H1 (cell line): ENCODE results near the gene CSF1. TPM values are rescaled to one million over a fixed set of nuclear protein-coding genes. Genes with fewer than 3 reads are reported as not detected.

Source experiments
- CTCF ChIA-PET: fragments of 300-600 bp; sonication (Branson Sonifier 250); formaldehyde crosslinking; loops from one replicate; lab custom pipeline; 2021; ENCODE audit not compliant: partially characterized antibody; lab: Charles Lee
- POLR2A ChIA-PET: fragments of 300-600 bp; sonication (Branson Sonifier 250); formaldehyde crosslinking; loops from one replicate; lab custom pipeline; 2021; ENCODE audit warnings: inconsistent platforms; ENCODE audit not compliant: partially characterized antibody; lab: Charles Lee
- DNase-seq, 2 experiments: peaks; one replicate each; pipeline versions ENCODE4 v3.0.0 to v3.0.0-alpha.2; 2010 to 2022; ENCODE audit warnings: low spot score in 2 of 2, low read depth in 1 of 2, mixed read lengths in 1 of 2
- FAIRE-seq: peaks from 2 replicates; lab custom pipeline; 2011; peaks lifted over from hg19 to GRCh38; lab: Jason Lieb, UNC
- H2AFZ ChIP-seq: 2 replicates; pipeline ENCODE4 v1.8.1; 2012; ENCODE audit warnings: low read length, inconsistent platforms
- H2AK5ac ChIP-seq: 2 replicates; pipeline ENCODE4 v1.6.1; 2013; ENCODE audit warnings: low read depth, low read length
- H2BK120ac ChIP-seq: replicated peaks from 2 replicates; pipeline ENCODE3; 2013; ENCODE audit warnings: low read depth, low read length, inconsistent platforms
- H2BK12ac ChIP-seq: 2 replicates; pipeline ENCODE4 v1.6.1; 2013; ENCODE audit warnings: low read depth, low read length
- H2BK15ac ChIP-seq: 2 replicates; pipeline ENCODE4 v1.6.1; 2013; ENCODE audit warnings: low read length
- H2BK20ac ChIP-seq: 2 replicates; pipeline ENCODE4 v1.6.1; 2013; ENCODE audit warnings: low read length
- H2BK5ac ChIP-seq: 2 replicates; pipeline ENCODE4 v1.6.1; 2013; ENCODE audit warnings: low read depth, low read length
- H3K14ac ChIP-seq: 2 replicates; pipeline ENCODE4 v1.6.1; 2013; ENCODE audit warnings: inconsistent platforms; ENCODE audit not compliant: insufficient read length
- H3K18ac ChIP-seq: 2 replicates; pipeline ENCODE4 v1.6.1; 2013; ENCODE audit warnings: low read length; ENCODE audit errors: extremely low read depth
- H3K23ac ChIP-seq: 2 replicates; pipeline ENCODE4 v1.6.1; 2013; ENCODE audit warnings: inconsistent platforms; ENCODE audit not compliant: insufficient read length
- H3K23me2 ChIP-seq: 2 replicates; pipeline ENCODE4 v1.6.1; 2013; ENCODE audit warnings: low read depth, low read length
- H3K27ac ChIP-seq: 2 replicates; pipeline ENCODE4 v1.6.1; 2011; ENCODE audit warnings: low read depth, low read length, inconsistent platforms
- H3K27me3 ChIP-seq, 4 experiments: replicated peaks in 1 of 4; 1 replicate in 1 of 4; 2 replicates in 3 of 4; pipeline versions ENCODE4 v1.6.1 to v1.8.1; 2011 to 2013; ENCODE audit warnings: low read length in 3 of 4, mild to moderate bottlenecking in 3 of 4, inconsistent platforms in 2 of 4, mixed read lengths in 2 of 4, moderate library complexity in 1 of 4; ENCODE audit not compliant: control insufficient read depth in 3 of 4, insufficient read depth in 3 of 4; ENCODE audit errors: extremely low read depth in 1 of 4
- H3K36me3 ChIP-seq, 4 experiments: 2 replicates each; pipeline versions ENCODE4 v1.6.1 to v1.8.1; 2011 to 2013; ENCODE audit warnings: mild to moderate bottlenecking in 4 of 4, low read length in 3 of 4, moderate library complexity in 2 of 4, control low read depth in 1 of 4, inconsistent platforms in 1 of 4; ENCODE audit not compliant: insufficient read depth in 4 of 4, control insufficient read depth in 2 of 4
- H3K4ac ChIP-seq: replicated peaks from 2 replicates; pipeline ENCODE3; 2013; ENCODE audit warnings: low read length, low read depth, mixed read lengths, inconsistent platforms; ENCODE audit not compliant: insufficient read length
- H3K4me1 ChIP-seq, 4 experiments: replicated peaks in 1 of 4; 1 replicate in 1 of 4; 2 replicates in 3 of 4; pipeline versions ENCODE4 v1.6.1 to v1.8.1; 2011 to 2013; ENCODE audit warnings: low read length in 3 of 4, inconsistent platforms in 2 of 4, mixed read lengths in 1 of 4; ENCODE audit not compliant: insufficient read depth in 4 of 4, control insufficient read depth in 3 of 4
- H3K4me2 ChIP-seq, 2 experiments: 2 replicates each; pipeline versions ENCODE4 v1.6.1 to v1.8.1; 2011 to 2013; ENCODE audit warnings: low read depth in 2 of 2, low read length in 2 of 2, control low read depth in 1 of 2, inconsistent platforms in 1 of 2, mild to moderate bottlenecking in 1 of 2; ENCODE audit not compliant: insufficient read depth in 1 of 2
- H3K4me3 ChIP-seq, 4 experiments: fragments of 200-600, 300-600 bp in 1 of 4; sonication (generic), shearing (Covaris generic), sonication (Bioruptor Twin) in 1 of 4; 2 replicates each; pipeline versions ENCODE4 v1.5.1 to v1.8.1; 2011 to 2016; ENCODE audit warnings: low read length in 4 of 4, low read depth in 3 of 4, control low read depth in 2 of 4, inconsistent platforms in 2 of 4, mild to moderate bottlenecking in 2 of 4, mixed read lengths in 1 of 4, moderate library complexity in 1 of 4; ENCODE audit not compliant: insufficient read depth in 2 of 4; ENCODE audit errors: extremely low read depth in 1 of 4
- H3K56ac ChIP-seq: replicated peaks from 2 replicates; pipeline ENCODE3; 2013; ENCODE audit warnings: low read depth, mild to moderate bottlenecking, mixed read lengths, low read length, inconsistent platforms; ENCODE audit not compliant: insufficient read length
- H3K79me1 ChIP-seq: 2 replicates; pipeline ENCODE4 v1.6.1; 2013; ENCODE audit warnings: low read depth, low read length, control low read depth
- H3K79me2 ChIP-seq, 2 experiments: 2 replicates each; pipeline versions ENCODE4 v1.6.1 to v1.8.1; 2012 to 2013; ENCODE audit warnings: low read length in 2 of 2, mild to moderate bottlenecking in 2 of 2, inconsistent platforms in 1 of 2; ENCODE audit not compliant: insufficient read depth in 2 of 2, control insufficient read depth in 1 of 2
- H3K9ac ChIP-seq, 4 experiments: replicated peaks in 1 of 4; 1 replicate in 1 of 4; 2 replicates in 3 of 4; pipeline versions ENCODE4 v1.6.1 to v1.8.1; 2011 to 2013; ENCODE audit warnings: low read depth in 3 of 4, low read length in 3 of 4, control low read depth in 2 of 4, mild to moderate bottlenecking in 2 of 4, moderate library complexity in 2 of 4, inconsistent platforms in 1 of 4; ENCODE audit errors: extremely low read depth in 1 of 4
- H3K9me3 ChIP-seq, 2 experiments: 2 replicates each; pipeline versions ENCODE4 v1.6.1 to v1.8.1; 2012 to 2013; ENCODE audit warnings: mild to moderate bottlenecking in 2 of 2, moderate library complexity in 2 of 2, control low read depth in 1 of 2, inconsistent platforms in 1 of 2, low read depth in 1 of 2, low read length in 1 of 2, mixed read lengths in 1 of 2; ENCODE audit not compliant: insufficient read depth in 2 of 2
- H4K20me1 ChIP-seq, 2 experiments: replicated peaks in 1 of 2; 2 replicates each; pipeline versions ENCODE3 to v1.8.1; 2011 to 2013; ENCODE audit warnings: inconsistent platforms in 2 of 2, low read length in 2 of 2, mild to moderate bottlenecking in 1 of 2; ENCODE audit not compliant: insufficient read depth in 2 of 2, control insufficient read depth in 1 of 2
- H4K5ac ChIP-seq: 2 replicates; pipeline ENCODE4 v1.6.1; 2013; ENCODE audit warnings: low read length, low read depth, mixed read lengths, inconsistent platforms; ENCODE audit not compliant: insufficient read length
- H4K8ac ChIP-seq: 2 replicates; pipeline ENCODE4 v1.8.0; 2013; ENCODE audit warnings: mild to moderate bottlenecking, moderate library complexity, low read length, inconsistent platforms; ENCODE audit not compliant: insufficient read depth; ENCODE audit errors: extremely low read depth
- H4K91ac ChIP-seq: replicated peaks from 2 replicates; pipeline ENCODE3; 2013; ENCODE audit warnings: low read length, mixed read lengths, inconsistent platforms; ENCODE audit not compliant: insufficient read length
- BACH1 ChIP-seq: IDR thresholded peaks from 2 replicates; pipeline ENCODE4 v1.6.1; 2012; ENCODE audit warnings: low read length, improper control_type of control experiment
- CBX8 ChIP-seq: fragments of 300-800, 300-1000 bp; sonication (generic); IDR thresholded peaks from 2 replicates; pipeline ENCODE4 v1.7.1; 2016; ENCODE audit warnings: low read depth, low read length, borderline replicate concordance
- GTF2F1 ChIP-seq: IDR thresholded peaks from 2 replicates; pipeline ENCODE4 v1.6.1; 2012; ENCODE audit warnings: low read depth, low read length, improper control_type of control experiment, borderline replicate concordance
- HDAC2 ChIP-seq, 2 experiments: fragments of 300-600 bp in 1 of 2; sonication (generic) in 1 of 2; IDR thresholded peaks; 2 replicates each; pipeline ENCODE4 v1.6.1; 2011 to 2012; ENCODE audit warnings: low read depth in 2 of 2, low read length in 2 of 2, mild to moderate bottlenecking in 2 of 2, moderate library complexity in 2 of 2, borderline replicate concordance in 1 of 2, inconsistent platforms in 1 of 2
- KDM1A ChIP-seq: fragments of 200-600, 300-600 bp; sonication (generic); IDR thresholded peaks from 2 replicates; pipeline ENCODE4 v1.7.1; 2016; ENCODE audit warnings: mild to moderate bottlenecking, low read length, borderline replicate concordance
- RBBP5 ChIP-seq: IDR thresholded peaks from 2 replicates; pipeline ENCODE4 v1.7.1; 2012; ENCODE audit warnings: low read depth, mild to moderate bottlenecking, inconsistent platforms, low read length, moderate library complexity, borderline replicate concordance
- WGBS, 2 experiments: shearing (Covaris generic) in 1 of 2; methylation state at CpG; one replicate each; pipeline versions ENCODE4 v1.1.6 to v1.1.7; 2013 to 2015; ENCODE audit warnings: low lambda C conversion rate in 2 of 2, mixed read lengths in 2 of 2, inconsistent platforms in 1 of 2, low coverage in 1 of 2, missing lambda C conversion rate in 1 of 2; ENCODE audit not compliant: insufficient replicate concordance in 2 of 2, insufficient coverage in 1 of 2, insufficient read length in 1 of 2; ENCODE audit errors: extremely low coverage in 1 of 2, missing lambda C conversion rate in 1 of 2; 5-methylcytosine and 5-hydroxymethylcytosine counted together
- polyA plus RNA-seq, 7 experiments: library from polyadenylated mRNA; depleted of rRNA in 3 of 7; stranded (reverse) in 5 of 7; unstranded in 2 of 7; fragments of >200 nt in 5 of 7; fragments of 200-250 nt in 2 of 7; gene quantifications; 1 replicate in 5 of 7; 2 replicates in 1 of 7; 4 replicates in 1 of 7; pipeline versions ENCODE4 v1.2.1 to v1.2.3, GENCODE V29; 2011 to 2013; ENCODE audit warnings: missing spikeins in 2 of 7, mixed read lengths in 2 of 7
- total RNA-seq: library from RNA; stranded (reverse); fragmentation: NEBNext Ultra II Directional; extraction: Animal tissue kit (Norgen Biotek cat#: 25700); gene quantifications from 2 replicates; pipeline ENCODE4 v1.2.1, GENCODE V29; 2021
- TF ChIP-seq, protein P1 (sequence below): IDR thresholded peaks from 2 replicates; pipeline ENCODE4 v1.6.1; 2011; ENCODE audit warnings: low read length, improper control_type of control experiment
- TF ChIP-seq, protein P2 (sequence below): IDR thresholded peaks from 2 replicates; pipeline ENCODE4 v1.6.1; 2012; ENCODE audit warnings: low read length, inconsistent platforms

CSF1 gene
- total and polyA plus RNA-seq, 2 of the 8 experiments (the other 6 are each of a cell fraction or from before 2014, with no cell fraction given): 3.3 to 5.4 TPM

DNA sequence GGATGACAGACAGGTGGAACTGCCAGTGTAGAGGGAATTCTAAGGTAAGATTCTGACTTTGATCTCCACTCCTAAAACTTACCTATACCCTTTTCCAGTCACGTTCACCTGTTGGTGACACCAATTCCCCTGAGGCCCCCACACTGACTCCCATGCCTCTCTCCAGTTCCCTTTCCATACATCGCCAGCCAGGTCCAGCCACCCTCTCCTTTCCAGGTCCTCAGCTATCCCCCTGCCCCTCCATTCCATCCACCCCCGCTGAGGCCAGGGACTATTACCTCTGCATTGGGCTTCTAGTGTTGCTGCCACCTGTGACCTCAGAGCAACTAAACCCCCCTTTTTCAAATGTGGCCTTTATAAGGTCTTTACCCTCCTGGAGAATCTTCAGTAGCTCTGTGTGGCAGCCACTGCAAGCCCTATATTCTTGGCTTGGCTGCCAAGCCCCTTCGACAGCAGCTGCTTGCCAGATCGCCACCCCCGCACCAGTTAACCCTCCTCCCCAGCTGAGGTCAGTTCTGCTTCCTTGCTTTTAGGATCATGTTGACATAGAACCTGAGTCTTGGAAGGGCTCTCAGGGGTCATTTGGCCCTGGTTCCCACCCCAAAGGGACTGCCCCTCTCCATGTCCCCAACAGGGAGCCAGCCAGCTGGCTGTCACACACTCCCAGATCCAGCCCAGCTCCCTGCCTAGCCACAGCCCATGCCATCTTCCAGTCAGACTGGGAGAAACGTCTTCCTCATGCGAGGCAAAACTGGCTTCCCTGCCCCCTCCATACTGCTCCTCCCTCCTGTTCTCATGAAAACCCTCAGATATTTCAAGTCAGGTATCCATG, 14.7 kb downstream of the CSF1 start:
- Histone ChIP-seq H2BK12ac (no peak overlapping the region), H2AFZ (no peak overlapping the region), H2BK5ac (no peak overlapping the region), H3K9me3 (no peaks in the 10 kb centered on the region), H4K8ac (no peak overlapping the region), H3K27me3 (no peaks in the 10 kb centered on the region), H3K79me2 (no peaks in the 10 kb centered on the region), H3K18ac (no peak overlapping the region), H3K14ac (no peak overlapping the region), H2BK20ac (no peak overlapping the region), H3K9ac (no peak overlapping the region), H3K79me1 (no peaks in the 10 kb centered on the region), H3K56ac (no peak overlapping the region), H3K23me2 (no peaks in the 10 kb centered on the region), H3K23ac (no peak overlapping the region), H3K4ac (no peak overlapping the region), H4K5ac (no peak overlapping the region), H4K91ac (no peak overlapping the region), H3K4me3 (no peak overlapping the region), H3K27ac (no peak overlapping the region), H4K20me1 (no peaks in the 10 kb centered on the region), H2BK120ac (no peak overlapping the region), H2AK5ac (no peak overlapping the region), H3K36me3 (no peaks in the 10 kb centered on the region), H3K4me2 (no peak overlapping the region), H3K4me1 (peaks cover 0 to 5% (median 3%) of the 10 kb centered on the region in 4 experiments; a peak in 3 of 7 replicates), H2BK15ac (no peak overlapping the region)
- no peak for TF ChIP-seq KDM1A
- TF ChIP-seq GTF2F1: no peak
- TF ChIP-seq, protein P1, sequence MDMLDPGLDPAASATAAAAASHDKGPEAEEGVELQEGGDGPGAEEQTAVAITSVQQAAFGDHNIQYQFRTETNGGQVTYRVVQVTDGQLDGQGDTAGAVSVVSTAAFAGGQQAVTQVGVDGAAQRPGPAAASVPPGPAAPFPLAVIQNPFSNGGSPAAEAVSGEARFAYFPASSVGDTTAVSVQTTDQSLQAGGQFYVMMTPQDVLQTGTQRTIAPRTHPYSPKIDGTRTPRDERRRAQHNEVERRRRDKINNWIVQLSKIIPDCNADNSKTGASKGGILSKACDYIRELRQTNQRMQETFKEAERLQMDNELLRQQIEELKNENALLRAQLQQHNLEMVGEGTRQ: no peak
- TF ChIP-seq, protein P2, sequence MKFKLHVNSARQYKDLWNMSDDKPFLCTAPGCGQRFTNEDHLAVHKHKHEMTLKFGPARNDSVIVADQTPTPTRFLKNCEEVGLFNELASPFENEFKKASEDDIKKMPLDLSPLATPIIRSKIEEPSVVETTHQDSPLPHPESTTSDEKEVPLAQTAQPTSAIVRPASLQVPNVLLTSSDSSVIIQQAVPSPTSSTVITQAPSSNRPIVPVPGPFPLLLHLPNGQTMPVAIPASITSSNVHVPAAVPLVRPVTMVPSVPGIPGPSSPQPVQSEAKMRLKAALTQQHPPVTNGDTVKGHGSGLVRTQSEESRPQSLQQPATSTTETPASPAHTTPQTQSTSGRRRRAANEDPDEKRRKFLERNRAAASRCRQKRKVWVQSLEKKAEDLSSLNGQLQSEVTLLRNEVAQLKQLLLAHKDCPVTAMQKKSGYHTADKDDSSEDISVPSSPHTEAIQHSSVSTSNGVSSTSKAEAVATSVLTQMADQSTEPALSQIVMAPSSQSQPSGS: no peak
- no peak for TF ChIP-seq HDAC2 (IDR thresholded peaks at IDR 0.05; ENCODE audit: borderline replicate concordance in 1 of 2, low read depth in 2 of 2, low read length in 2 of 2)
- no peak for TF ChIP-seq BACH1
- TF ChIP-seq CBX8: no peak
- no peak for TF ChIP-seq RBBP5
- ChIA-PET POLR2A (interaction anchor here (0.5 to 3.7 kb wide), 2 partner anchors 44 to 59 kb away, joined by 3 to 15 read pairs; partner anchors contain the start of gene AHCYL1), CTCF (interaction anchor here (1.2 to 20.1 kb wide), 8 partner anchors 10 to 149 kb away, joined by 3 to 333 read pairs (median 16); partner anchors contain the start of genes AHCYL1 and CSF1)
- WGBS, 2 experiments: 82% methylated on average over 8 of the region's 8 CpGs; no CpG with 5 or more reads in 1 of the 2 experiments
- DNase-seq (no peak), FAIRE-seq (no peak)
